KOPT-K1 (cell line): ENCODE data around the gene PLCL1.

ENCODE experiments used
- H3K27ac ChIP-seq: fragments of 200-600 bp; sonication (generic); 2 replicates; pipeline ENCODE4 v1.5.1; 2016; ENCODE audit warnings: antibody characterized with exemption, mild to moderate bottlenecking, low read depth, low read length; ENCODE audit not compliant: poor library complexity, severe bottlenecking
- H3K36me3 ChIP-seq: fragments of 200-600 bp; sonication (generic); 2 replicates; pipeline ENCODE4 v1.5.1; 2017; ENCODE audit warnings: antibody characterized with exemption, mild to moderate bottlenecking, low read length, moderate library complexity; ENCODE audit not compliant: insufficient read depth
- H3K9me3 ChIP-seq: fragments of 200-600 bp; sonication (generic); 2 replicates; pipeline ENCODE4 v1.5.1; 2017; ENCODE audit warnings: antibody characterized with exemption, low read length, mild to moderate bottlenecking; ENCODE audit not compliant: insufficient read depth, poor library complexity, severe bottlenecking

The PLCL1 gene

GRCh38 chr2:197862246-197862955 is 58.0 kb downstream of the PLCL1 start:
- H3K36me3 ChIP-seq = no peaks in the 10 kb centered on the region
- H3K27ac ChIP-seq = no peak overlapping the region
- peaks cover 7% of the 10 kb centered on the region for H3K9me3 ChIP-seq

DNA sequence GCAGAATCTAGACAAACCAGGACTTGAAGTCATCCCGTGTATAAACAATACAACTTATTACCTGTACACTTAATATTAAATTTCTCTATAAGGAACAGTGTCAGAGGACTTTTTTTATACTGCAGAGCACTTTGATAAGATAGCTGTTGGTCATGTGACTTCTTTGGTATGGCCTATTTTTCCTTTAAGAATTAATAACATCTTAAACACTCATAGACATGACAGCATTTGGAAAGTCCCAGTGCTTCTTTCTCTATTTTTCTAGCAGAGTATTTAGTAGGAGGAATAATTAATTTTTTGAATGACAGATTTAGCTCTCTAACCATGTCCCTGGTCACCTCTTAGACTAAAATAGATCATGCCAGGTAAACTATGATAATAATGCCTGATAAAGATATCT is 59.4 kb downstream of the PLCL1 start:
- no peak overlapping the region for H3K27ac ChIP-seq
- no peaks in the 10 kb centered on the region for H3K36me3 ChIP-seq
- H3K9me3 ChIP-seq = peaks cover 4% of the 10 kb centered on the region

- Histone ChIP-seq H3K9me3 (no peaks in the 10 kb centered on the region), H3K36me3 (no peaks in the 10 kb centered on the region), H3K27ac (no peak overlapping the region)
Measured at GRCh38 chr2:197866455-197866854, 62.1 kb downstream of the PLCL1 start.

DNA sequence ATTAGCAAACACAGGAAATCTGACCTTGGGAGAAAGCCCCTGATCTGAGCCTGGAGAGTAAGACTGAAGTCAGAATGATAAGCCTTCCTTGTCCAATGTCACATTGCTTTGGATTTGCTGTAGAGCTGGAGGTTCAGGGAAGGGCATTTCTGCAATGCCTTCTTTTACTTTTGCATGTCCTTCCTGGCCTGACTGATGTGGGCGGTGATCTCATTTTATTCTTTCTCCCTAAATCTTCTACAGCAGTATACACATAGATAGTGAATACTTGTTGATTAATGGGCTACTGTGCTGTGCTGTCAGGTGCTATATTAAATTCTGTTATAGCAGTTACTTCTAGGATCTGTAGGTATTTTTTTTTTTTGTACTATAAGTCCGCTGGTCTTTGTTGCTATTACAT is 62.6 kb downstream of the PLCL1 start:
- Histone ChIP-seq H3K9me3 (no peaks in the 10 kb centered on the region), H3K36me3 (no peaks in the 10 kb centered on the region), H3K27ac (no peak overlapping the region)

GRCh38 chr2:197867624-197868023 is 63.2 kb downstream of the PLCL1 start:
- Histone ChIP-seq H3K27ac (no peak overlapping the region), H3K9me3 (no peaks in the 10 kb centered on the region), H3K36me3 (no peaks in the 10 kb centered on the region)

GRCh38 chr2:197868206-197868605 is 63.8 kb downstream of the PLCL1 start:
- H3K36me3 ChIP-seq = no peaks in the 10 kb centered on the region
- H3K9me3 ChIP-seq = no peaks in the 10 kb centered on the region
- no peak overlapping the region for H3K27ac ChIP-seq

DNA sequence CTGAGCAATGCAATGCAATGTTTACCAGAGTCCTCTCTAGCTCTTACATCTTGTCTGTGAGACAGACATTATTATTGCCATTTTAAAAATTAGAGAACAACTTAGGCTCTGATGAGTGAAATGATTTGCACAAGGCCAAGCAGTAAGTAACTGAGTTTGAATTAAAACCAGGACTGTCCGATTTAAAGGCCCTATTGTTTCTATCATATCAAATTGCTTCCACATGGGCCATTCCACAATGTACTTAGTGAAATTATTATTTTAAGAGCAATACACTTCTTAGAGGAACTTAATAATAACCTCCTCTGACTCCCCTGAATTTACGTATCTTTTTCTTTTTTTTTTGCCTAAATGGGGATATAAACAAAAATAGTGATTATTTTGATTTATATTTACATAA is 64.6 kb downstream of the PLCL1 start:
- Histone ChIP-seq H3K27ac (peak overlapping the region; percentile 50), H3K36me3 (no peaks in the 10 kb centered on the region), H3K9me3 (no peaks in the 10 kb centered on the region)

- Histone ChIP-seq H3K9me3 (no peaks in the 10 kb centered on the region), H3K27ac (peak overlapping the region; percentile 50), H3K36me3 (no peaks in the 10 kb centered on the region)
Measured at GRCh38 chr2:197869501-197870111, 65.2 kb downstream of the PLCL1 start.

- no peaks in the 10 kb centered on the region for H3K9me3 ChIP-seq
- peak overlapping the region; percentile 50 for H3K27ac ChIP-seq
- no peaks in the 10 kb centered on the region for H3K36me3 ChIP-seq
Measured at GRCh38 chr2:197870137-197870536, 65.7 kb downstream of the PLCL1 start.

- Histone ChIP-seq H3K36me3 (no peaks in the 10 kb centered on the region), H3K9me3 (no peaks in the 10 kb centered on the region), H3K27ac (no peak overlapping the region)
Measured at GRCh38 chr2:197871780-197872456, 67.5 kb downstream of the PLCL1 start.

GRCh38 chr2:197873293-197873701 is 68.9 kb downstream of the PLCL1 start:
- Histone ChIP-seq H3K27ac (no peak overlapping the region), H3K9me3 (no peaks in the 10 kb centered on the region), H3K36me3 (no peaks in the 10 kb centered on the region)

- Histone ChIP-seq H3K9me3 (no peaks in the 10 kb centered on the region), H3K36me3 (no peaks in the 10 kb centered on the region), H3K27ac (no peak overlapping the region)
Measured at GRCh38 chr2:197875763-197876162, 71.4 kb downstream of the PLCL1 start.

DNA sequence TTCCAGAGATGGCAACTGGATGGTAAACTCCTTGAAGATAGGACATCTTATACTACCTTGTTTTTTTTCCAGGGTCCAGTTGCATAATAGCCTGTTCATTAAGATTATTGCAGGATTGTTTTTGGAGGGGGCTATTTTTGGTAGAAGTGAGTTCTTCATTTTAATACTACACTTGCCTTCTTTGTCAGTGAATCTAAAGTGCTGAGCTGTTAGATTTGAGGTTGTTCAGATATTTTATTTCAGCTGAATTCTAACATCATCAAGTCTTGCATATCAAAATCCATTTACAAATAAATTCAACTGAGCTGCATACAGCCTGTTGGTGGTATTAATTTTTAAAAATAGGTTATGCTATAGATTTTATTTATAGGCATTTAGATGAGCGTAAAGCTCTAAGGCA is 72.1 kb downstream of the PLCL1 start:
- Histone ChIP-seq H3K27ac (no peak overlapping the region), H3K9me3 (no peaks in the 10 kb centered on the region), H3K36me3 (no peaks in the 10 kb centered on the region)

GRCh38 chr2:197877038-197877437 is 72.6 kb downstream of the PLCL1 start:
- Histone ChIP-seq H3K27ac (no peak overlapping the region), H3K9me3 (no peaks in the 10 kb centered on the region)

GRCh38 chr2:197878792-197879191 is 74.4 kb downstream of the PLCL1 start:
- H3K36me3 ChIP-seq = no peaks in the 10 kb centered on the region
- no peaks in the 10 kb centered on the region for H3K9me3 ChIP-seq
- no peak overlapping the region for H3K27ac ChIP-seq

More at GRCh38 chr2:197877038-197877437, 72.6 kb downstream of the PLCL1 start:
- H3K36me3 ChIP-seq = no peaks in the 10 kb centered on the region
